ENCODE measurements around the gene PLAGL2.
"Not testable (repeated sequence)": the region's sequence is repeated elsewhere in the genome, so short reads cannot be mapped to it uniquely, and the experiment has no call there.

The PLAGL2 gene, protein sequence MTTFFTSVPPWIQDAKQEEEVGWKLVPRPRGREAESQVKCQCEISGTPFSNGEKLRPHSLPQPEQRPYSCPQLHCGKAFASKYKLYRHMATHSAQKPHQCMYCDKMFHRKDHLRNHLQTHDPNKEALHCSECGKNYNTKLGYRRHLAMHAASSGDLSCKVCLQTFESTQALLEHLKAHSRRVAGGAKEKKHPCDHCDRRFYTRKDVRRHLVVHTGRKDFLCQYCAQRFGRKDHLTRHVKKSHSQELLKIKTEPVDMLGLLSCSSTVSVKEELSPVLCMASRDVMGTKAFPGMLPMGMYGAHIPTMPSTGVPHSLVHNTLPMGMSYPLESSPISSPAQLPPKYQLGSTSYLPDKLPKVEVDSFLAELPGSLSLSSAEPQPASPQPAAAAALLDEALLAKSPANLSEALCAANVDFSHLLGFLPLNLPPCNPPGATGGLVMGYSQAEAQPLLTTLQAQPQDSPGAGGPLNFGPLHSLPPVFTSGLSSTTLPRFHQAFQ

DNA sequence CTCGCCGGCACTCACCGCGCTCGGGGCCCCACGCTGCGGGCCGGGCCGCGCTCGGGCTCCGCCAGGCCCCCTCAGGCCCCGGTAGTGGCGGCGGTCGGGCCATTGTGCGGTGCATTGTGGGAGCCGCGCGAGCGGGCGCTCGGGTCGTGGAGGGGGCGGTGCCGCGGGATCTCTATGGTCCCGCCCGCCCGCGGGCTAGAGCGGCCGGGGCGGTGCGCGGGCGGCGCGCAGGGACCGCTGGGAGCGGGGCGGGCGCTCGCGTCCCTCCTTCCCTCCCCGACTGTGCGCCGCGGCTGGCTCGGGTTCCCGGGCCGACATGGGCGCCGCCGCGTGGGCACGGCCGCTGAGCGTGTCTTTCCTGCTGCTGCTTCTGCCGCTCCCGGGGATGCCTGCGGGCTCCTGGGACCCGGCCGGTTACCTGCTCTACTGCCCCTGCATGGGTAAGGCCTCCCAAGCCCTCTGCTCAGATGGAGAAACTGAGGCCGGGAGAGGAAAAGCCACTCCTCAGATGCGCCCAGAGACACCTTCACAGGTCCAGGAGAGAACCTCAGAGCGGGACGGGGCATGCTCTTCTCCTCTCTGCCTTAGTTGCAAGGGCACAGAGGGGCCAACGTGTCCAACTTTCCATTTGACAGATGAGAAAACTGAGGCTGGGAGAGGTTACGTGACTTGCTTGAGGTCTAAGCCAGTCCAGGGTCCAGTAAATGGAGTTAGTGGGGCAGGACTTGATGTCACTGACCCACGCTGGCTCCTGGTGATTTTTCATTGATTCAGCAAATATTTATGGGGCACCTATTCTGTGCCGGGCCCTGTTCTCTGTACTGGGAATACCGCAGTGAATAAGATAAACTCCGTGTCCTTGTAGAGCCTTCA, at the start of gene PLAGL2, which contains the start of gene POFUT1:
Gene PLAGL2 (minus strand): TSS at position 118 of the 873 bp plus-strand sequence. CDS start 5,565 bp downstream, outside the sequence.
Gene POFUT1 (plus strand): TSS at position 255 of the 873 bp plus-strand sequence. CDS start 62 bp downstream, at position 317.
- no peak for DNase-seq (ENCODE audit: low read depth, low spot score)

DNA sequence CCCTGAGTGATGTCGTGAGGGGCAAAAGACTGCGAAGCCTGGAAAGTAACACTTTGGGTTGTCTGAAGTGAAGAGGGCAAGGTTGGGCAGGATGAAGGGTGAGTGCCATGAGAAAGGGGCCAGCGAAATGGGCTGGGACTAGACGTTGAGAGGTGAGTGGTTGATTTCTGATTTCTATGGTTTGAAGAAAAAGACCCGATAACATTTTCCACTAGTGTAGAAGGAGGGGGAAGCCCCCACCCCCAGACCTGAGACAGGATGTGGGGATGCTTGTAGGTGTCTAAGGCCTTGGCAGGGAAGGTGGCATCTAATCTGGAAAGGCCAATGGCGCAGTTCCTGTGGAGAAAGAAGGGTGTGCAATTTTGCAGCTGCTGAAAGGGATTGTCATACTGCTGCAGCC, 44.6 kb upstream of the PLAGL2 start:
- DNase-seq (ENCODE audit: low read depth, low spot score): no peak

DNA sequence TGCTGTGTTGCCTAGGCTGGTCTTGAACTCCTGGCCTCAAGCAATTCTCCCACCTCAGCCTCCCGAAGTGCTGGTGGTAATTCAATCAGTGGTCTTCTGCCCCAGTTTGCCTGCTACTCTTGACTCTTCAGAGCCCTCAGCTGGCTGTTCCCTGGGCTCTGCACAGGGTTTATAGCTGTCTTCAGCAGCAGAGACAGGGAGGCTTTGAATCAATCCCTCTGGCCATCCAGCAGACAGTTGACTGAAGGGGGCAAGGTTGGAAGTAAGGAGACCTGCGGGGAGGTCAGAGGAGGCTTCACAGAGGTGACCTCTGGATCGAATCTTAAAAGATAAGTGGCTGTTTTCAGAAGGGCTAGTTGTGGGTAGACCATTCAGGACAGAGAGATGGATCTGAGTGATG, 43.9 kb upstream of the PLAGL2 start:
- no peak for DNase-seq (ENCODE audit: low read depth, low spot score)

DNA sequence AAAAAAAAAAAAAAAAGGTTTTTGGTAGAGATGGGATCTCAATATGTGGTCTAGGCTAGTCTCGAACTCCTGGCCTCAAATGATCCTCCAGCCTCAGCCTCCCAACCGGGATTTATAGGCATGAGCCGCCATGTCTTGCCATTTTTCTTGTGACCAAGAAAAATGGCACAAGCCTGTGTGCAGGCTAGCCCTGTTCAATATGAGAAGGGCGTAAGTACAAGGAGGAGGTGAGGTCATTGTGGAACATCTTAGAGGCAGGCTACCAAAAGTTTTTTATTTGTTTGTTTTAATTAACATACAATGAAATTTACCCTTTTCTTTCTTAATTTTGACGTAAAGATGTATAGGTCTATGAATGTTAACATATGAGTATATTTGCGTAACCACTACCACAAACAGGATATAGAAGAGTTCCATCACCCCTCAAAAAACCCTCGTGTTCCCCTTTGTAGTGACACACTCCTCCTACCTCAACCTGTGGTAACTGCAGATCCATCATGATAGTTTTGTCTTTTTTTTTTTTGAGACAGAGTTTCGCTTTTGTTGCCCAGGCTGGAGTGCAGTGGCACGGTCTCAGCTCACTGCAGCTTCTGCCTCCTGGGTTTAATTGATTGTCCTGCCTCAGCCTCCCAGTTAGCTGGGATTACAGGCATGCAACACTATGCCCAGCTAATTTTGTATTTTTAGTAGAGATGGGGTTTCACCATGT, 41.6 kb upstream of the PLAGL2 start:
- no peak for DNase-seq (ENCODE audit: low read depth, low spot score)

DNA sequence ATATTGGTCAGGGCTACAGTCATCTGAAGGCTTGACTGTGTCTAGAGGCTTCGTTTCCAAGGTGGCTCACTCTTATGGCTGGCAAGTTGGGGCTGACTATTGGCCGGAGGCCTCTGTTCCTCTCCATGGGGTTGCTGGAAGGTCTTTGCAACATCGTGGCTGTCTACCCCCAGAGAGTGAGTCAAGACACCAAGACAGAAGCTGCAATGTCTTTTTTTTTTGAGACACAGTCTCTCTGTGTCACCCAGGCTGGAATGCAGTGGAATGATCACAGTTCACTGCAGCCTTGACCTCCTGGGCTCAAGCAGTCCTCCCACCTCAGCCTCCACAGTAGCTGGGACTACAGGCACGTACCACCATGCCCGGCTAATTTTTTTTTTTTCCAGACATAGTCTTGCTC, 40.5 kb upstream of the PLAGL2 start:
- DNase-seq (ENCODE audit: low read depth, low spot score): no peak

DNA sequence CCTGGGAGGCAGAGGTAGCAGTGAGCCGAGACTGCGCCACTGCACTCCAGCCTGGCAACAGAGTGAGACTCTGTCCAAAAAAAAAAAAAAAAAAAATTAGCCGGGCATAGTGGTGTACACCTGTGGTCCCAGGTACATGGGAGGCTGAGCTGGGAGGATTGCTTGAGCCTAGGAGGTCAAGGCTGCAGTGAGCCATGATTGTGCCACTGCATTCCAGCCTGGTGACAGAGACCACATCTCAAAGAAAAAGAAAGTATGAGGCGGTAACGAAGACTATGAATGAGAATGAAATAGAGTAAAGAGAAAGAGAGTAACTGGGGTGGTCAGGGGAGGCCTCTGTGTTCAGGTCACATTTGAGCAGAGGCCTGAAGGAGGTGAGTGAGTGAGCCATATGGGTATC, 38.7 kb upstream of the PLAGL2 start:
- DNase-seq (ENCODE audit: low read depth, low spot score): not testable (repeated sequence)

DNA sequence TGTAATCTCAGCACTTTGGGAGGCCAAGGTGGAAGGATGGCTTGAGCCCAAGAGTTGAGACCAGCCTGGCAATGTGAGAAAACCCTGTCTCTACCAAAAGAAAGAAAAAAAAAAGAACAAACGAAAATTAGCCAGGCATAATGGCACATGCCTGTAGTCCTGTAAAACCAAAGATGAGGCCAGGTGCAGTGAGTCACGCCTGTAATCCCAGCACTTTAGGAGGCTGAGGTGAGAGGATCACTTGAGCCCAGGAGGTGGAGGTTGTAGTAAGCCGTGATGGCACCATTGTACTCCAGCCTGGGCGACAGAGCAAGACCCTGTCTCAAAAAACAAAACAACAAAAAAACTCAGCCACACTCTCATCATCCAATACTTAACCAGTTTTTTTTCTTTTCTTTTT, 37.4 kb upstream of the PLAGL2 start:
- DNase-seq (ENCODE audit: low read depth, low spot score): no peak

DNA sequence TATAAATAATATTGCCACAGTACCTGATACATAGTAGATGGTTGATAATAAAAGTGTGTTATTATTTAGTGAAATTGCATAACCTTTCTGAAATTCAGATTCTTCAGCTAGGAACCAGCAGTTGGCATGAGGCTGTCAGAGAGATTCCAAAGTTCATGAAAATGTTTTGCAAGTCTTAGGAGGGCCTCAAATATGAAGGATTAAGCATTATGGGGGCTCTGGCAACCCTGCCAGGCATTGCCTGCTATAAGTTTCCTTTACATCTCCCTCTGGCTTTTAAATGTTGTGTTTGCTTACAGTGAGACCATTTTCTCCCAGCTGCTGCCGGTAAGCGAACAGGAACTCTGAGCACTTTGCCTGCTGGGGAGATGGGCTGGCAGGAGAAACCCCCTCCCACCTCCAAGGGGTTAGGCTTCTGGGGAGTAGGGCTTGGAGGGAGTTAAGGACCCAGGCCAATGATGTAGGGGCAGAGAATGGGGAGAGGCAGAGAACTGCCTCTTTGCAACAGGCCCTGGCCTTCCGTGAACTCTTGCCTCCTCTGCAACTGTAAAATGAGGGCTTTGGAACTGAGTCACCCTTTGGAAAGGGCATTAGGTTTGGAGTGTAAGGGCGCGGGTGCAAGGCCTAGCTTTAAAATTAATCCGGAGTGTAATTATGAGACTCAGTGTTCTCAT, 36.7 kb upstream of the PLAGL2 start:
- no peak for DNase-seq (ENCODE audit: low read depth, low spot score)

DNA sequence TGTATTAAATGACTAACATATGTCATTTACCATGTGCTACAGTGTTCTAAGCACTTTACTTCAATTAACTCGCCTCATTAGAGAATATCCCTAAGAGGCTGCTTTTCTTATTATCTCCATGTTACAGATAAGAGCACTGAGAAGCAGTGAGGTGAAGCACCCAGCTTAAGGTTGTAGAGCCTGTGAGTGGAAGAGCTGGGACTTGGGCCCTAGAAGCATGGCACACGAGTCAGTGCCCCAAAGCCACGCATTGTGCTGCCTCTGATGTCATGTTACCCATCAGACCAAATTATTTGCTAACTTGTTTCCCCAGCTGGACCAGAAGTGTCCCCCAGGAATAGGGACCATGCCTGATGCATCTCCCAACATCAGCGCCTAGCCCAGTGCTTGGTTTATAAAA, 34.3 kb upstream of the PLAGL2 start:
- no peak for DNase-seq (ENCODE audit: low read depth, low spot score)

DNA sequence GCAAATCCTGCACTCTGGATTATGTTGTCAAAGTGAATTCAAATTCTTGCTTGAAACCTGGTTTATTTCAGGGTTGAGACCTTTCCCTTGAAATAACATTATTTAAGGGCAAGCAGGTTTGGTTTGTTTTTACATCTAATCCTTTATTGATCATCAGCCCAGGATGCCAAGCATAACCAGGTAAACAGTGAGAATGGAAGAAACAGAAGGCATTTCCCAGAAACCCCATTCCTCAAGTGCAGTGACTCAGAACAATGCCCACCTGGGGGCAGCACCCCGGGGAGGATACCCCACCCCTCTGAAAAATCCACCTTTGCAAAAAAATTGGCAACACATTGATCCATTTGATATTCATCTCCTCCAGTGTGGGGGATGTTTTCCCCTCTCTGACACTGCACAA, 32.7 kb upstream of the PLAGL2 start:
- no peak for DNase-seq (ENCODE audit: low read depth, low spot score)

DNA sequence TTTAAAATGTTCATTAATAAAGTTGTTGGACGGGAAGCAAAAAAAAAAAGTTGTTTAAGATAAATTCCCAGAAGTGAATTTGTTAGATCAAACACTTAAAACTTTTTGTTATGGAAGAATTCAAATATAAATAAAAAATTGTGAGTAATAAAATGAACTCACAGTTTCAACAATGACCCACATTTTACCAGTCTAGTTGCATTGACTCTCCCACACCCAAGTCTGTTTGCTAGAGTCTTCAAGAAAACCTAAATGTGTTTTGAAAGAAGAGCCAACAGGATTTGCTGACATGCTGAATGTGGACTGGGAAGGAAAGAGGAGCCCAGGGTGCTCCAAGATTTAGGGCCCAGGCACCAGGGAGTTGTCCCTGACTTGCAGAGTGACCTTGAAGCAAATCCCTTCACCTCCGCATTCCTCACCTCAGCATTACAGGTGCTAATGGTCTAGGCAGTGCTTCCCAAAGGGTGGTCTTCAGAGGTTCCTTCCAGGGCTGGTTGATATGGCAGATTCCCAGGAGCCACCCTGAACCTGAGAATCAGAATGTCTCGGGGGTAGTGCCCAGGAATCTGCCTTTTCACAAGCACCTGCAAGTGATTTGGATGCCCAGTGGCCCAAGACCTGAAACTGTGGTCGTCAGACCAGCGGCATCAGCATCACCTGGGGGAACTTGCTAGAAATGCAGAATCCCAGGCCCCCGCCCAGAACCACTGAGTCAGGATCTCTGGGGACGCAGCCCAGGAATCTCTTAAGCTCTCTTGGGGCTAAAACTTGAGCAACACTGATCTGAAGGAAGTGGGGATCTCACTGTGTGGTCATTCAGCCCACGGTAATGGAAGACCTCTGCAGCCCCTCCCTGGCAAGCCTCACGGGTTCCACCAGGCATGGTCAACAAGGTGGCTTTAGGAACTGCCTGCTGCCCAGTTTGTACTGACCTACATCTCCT, 31.2 kb upstream of the PLAGL2 start:
- DNase-seq (ENCODE audit: low read depth, low spot score): no peak

DNA sequence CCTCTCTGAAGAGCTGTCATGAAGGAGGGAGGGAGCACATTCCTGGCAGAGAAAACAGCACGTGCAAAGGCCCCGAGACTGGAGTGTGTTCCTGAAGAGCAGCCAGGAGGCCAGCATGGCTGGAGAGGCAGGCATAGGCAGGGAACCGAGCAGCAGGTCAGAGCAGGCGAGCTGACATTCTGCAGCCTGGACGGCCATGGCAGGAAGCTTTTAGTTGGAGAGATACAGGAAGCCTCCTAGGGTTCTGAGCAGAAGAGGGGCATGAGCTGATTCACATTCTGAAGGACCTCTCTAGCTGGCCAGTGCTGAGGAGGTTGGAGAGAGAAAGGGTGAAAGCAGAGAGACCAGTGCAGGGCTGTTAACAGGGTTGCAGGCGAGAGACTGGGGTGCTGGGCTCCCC, 29.9 kb upstream of the PLAGL2 start:
- DNase-seq (ENCODE audit: low read depth, low spot score): no peak

DNA sequence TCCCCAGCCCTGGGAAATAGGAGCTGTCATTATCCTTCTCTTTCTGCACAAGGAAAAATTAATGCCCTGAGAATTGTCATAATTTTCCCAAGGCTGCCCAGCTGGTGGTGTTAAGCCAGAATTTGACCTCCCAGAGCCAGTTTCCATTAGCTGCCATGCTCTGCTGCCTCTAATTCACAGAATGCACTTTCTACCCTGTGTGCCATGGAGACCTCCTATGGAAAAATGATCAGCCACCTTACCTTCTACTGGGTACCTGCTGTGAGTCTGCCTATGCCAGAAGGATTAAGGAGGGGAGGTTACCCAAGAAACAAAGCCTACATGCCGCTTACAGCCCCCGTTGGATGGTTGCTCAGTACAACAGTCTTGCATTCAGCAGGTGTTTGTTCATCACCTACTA, 29.3 kb upstream of the PLAGL2 start:
- DNase-seq (ENCODE audit: low read depth, low spot score): no peak

DNA sequence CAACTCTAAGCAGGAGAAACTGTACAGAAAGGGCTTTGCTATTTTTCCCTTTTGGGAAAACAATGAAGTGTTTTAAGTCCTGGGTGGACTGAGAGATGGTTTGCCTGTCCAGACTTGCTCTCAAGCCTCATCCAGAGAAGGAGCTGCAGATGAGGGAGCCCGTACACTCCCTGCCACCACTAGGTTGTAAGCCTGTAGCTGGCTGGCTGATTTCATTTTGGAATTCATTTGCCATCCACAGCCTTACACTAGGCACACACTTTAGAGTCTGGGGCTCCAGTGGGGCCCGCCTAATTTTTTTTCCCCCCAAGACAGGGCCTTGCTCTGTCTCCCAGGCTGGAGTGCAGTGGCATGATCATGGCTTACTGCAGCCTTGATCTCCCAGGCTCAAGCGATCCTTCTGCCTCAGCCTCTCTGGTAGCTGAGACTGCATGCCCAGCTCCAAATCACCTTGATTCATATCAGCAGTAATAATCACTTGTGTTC, 28.5 kb upstream of the PLAGL2 start:
- no peak for DNase-seq (ENCODE audit: low read depth, low spot score)

DNA sequence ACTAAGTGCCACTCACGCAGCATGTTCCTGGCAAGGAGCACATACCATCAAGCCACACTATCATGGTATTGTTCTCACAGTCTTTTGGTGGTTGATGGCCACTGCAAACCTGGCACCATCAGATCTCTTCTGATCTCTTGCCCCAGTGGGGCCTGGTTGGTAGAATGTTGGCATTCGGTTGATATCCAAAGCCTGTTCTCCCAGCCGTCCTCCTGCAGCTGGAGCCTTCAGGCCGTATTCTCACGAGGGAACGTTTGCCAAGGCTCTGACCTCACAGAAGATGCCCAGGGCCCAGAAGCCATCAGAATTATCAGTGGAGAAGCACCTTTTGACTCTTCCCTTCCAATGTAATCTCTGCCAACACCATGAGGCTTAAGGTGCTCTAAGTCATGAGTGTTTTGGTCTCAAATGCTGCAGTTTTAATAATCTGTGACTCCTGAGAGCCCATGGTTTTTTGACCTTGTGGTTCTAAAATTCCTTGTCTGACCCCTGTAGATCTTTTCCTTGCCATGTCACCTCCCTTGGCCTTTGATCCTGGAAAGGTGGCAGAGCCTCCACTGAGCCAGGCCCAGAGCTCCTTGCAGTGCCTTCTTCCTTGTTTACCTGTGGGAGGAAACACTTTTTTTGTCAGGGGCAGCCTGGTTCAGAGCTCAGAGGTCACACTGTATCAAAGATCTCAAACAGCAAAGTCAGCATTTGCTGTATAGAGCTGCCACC, 27.9 kb upstream of the PLAGL2 start:
- no peak for DNase-seq (ENCODE audit: low read depth, low spot score)

DNA sequence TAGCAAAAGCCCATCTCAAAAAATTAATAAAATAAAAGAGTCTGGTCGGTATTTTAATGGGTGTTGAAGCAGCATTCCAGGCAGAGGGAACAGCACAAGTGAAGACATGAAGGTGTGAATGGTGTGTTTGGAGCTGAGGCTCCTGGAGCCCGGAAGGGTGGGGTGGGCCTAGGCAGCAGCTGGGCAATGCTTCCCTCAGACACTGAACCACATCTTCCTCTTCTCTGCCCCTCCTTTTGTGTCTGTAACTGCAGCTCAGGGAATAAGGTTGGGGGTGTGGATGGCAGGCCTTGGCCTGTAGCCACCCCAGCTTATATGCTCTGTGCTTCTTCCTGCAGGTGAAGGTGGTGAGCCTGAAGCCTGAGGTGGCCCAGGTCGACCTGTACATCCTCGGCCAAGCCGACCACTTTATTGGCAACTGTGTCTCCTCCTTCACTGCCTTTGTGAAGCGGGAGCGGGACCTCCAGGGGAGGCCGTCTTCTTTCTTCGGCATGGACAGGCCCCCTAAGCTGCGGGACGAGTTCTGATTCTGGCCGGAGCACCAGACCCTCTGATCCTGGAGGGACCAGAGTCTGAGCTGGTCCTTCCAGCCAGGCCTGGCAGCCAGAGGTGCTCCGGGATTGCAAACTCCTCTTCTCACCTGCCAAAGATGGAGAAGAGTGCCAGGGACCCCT, 26.7 kb upstream of the PLAGL2 start:
- no peak for DNase-seq (ENCODE audit: low read depth, low spot score)

DNA sequence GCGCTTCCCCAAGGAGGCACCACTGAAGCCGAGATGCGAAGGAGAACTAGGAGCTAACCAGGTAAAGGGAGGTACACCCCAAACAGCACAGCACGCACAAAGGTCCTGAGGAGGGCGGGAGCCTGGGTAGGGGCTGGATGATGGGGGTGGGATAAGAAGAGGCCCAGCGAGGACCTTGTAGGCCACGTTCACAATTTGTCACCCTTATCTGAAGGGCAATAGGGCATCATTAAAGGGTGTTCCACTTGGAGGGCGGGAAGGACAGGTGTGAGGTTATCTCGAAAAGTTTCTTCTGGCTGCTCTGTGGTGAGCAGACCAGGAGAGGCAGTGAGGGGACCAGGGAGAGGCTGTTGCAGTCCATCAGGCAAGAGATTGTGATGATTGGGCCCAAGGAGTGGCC, 25.7 kb upstream of the PLAGL2 start:
- no peak for DNase-seq (ENCODE audit: low read depth, low spot score)

DNA sequence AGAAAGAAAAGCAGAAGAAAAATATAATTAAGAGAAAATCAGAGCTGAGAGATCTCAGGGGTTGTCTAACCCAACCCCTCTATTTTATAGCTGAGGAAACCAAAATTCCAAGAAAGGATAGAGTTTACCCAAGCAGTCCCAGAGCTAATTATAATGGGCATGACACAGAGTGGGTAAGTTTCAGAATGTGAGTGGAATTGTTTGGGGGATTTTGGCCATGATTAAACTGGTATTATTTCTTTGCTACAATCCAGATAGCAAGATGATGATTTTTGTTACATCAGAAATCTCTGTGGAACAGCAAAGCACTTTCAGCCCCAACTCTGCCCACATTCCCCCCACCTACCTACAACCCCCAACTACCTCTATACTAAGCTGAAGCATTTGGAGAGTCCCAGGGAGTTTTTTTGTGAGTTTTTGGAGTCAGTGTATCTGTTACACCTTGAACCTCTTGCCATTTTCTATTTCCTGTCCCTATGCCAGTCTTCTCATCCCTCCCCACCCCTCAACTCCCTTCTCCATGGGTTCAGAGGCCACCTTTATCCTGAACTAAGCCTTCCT, 24.9 kb upstream of the PLAGL2 start:
- no peak for DNase-seq (ENCODE audit: low read depth, low spot score)

Data from brain pericyte (primary cell).